HG03045 (cell line): ENCODE results near the gene ABCC11.

ENCODE experiments used
- ATAC-seq: cut with Tn5 transposase; IDR thresholded peaks from one replicate; pipeline ENCODE4 v1.9.1; 2021; ENCODE audit warnings: mild to moderate bottlenecking, moderate library complexity; ENCODE audit not compliant: unreplicated experiment

ABCC11 gene

GRCh38 chr16:48133455-48134211, 113.7 kb downstream of the ABCC11 start:
- no peak for ATAC-seq

- ATAC-seq = no peak
Measured at GRCh38 chr16:48132696-48133095, 114.6 kb downstream of the ABCC11 start.

- no peak for ATAC-seq
Measured at GRCh38 chr16:48131201-48131935, 116.0 kb downstream of the ABCC11 start.

- no peak for ATAC-seq
Measured at GRCh38 chr16:48129926-48130325, 117.4 kb downstream of the ABCC11 start.

GRCh38 chr16:48128769-48129168, 118.6 kb downstream of the ABCC11 start:
- ATAC-seq = no peak

GRCh38 chr16:48126801-48127644, 120.3 kb downstream of the ABCC11 start:
- ATAC-seq = no peak

GRCh38 chr16:48125888-48126287, 121.5 kb downstream of the ABCC11 start:
- ATAC-seq = no peak

- ATAC-seq = no peak
Measured at GRCh38 chr16:48124266-48124665, 123.1 kb downstream of the ABCC11 start.

GRCh38 chr16:48123104-48123788, 124.1 kb downstream of the ABCC11 start:
- peak; percentile 65 for ATAC-seq

- ATAC-seq = no peak
Measured at GRCh38 chr16:48121276-48121675, 126.1 kb downstream of the ABCC11 start.

GRCh38 chr16:48118841-48119240, 128.5 kb downstream of the ABCC11 start:
- no peak for ATAC-seq

- ATAC-seq = no peak
Measured at GRCh38 chr16:48117217-48118105, 129.9 kb downstream of the ABCC11 start.
